ES-I3 (cell line): Measurements from ENCODE around the gene ADGRB2.

Source experiments
- H3K36me3 ChIP-seq: 2 replicates; pipeline ENCODE4 v1.6.1; 2013; ENCODE audit warnings: mild to moderate bottlenecking, low read length, control low read depth, moderate library complexity; ENCODE audit not compliant: insufficient read depth
- H3K4me1 ChIP-seq: 2 replicates; pipeline ENCODE4 v1.6.1; 2013; ENCODE audit warnings: mild to moderate bottlenecking, control low read depth, low read length; ENCODE audit not compliant: insufficient read depth
- H3K9ac ChIP-seq: 2 replicates; pipeline ENCODE4 v1.6.1; 2013; ENCODE audit warnings: low read depth, mild to moderate bottlenecking, low read length, moderate library complexity
- H3K9me3 ChIP-seq: 2 replicates; pipeline ENCODE4 v1.6.1; 2013; ENCODE audit warnings: mild to moderate bottlenecking, low read length, moderate library complexity; ENCODE audit not compliant: control insufficient read depth, insufficient read depth

ADGRB2 gene

DNA sequence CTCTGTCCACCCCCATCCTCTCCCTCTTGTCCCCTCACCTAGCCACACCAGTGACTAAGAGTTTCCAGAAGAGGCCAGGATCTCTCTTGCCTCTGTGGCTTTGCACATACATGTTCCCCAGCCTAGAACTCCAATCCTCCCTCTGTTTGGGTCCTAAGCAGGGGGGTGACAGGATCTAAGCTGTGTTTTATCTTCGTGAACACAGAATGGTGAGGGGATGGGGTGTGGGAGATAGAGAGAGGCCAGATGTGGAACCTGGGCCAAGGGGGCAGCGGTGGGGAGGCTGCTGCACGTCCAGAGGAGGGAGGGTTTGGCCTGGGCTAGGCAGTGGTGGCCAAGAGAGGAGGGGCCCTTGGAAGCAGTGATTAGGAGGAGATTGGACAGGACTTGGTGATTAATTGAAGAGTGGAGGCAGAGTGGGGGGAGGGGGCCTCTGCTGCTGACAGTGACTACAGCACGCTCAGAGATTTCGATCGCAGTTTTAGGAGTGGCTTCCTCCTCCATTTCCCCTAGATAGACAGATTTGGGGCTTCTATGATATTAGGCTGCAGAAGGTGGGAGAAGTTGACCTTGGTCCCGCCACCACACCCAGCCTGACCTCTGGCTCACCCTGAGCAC, 17.1 kb upstream of the ADGRB2 start:
- Histone ChIP-seq H3K4me1 (peaks cover 30% of the 10 kb centered on the region), H3K36me3 (no peaks in the 10 kb centered on the region), H3K9ac (no peak overlapping the region), H3K9me3 (no peaks in the 10 kb centered on the region)

GRCh38 chr1:31780632-31781031, 16.5 kb upstream of the ADGRB2 start:
- H3K4me1 ChIP-seq = peaks cover 30% of the 10 kb centered on the region
- no peaks in the 10 kb centered on the region for H3K36me3 ChIP-seq
- no peaks in the 10 kb centered on the region for H3K9me3 ChIP-seq
- H3K9ac ChIP-seq = no peak overlapping the region

DNA sequence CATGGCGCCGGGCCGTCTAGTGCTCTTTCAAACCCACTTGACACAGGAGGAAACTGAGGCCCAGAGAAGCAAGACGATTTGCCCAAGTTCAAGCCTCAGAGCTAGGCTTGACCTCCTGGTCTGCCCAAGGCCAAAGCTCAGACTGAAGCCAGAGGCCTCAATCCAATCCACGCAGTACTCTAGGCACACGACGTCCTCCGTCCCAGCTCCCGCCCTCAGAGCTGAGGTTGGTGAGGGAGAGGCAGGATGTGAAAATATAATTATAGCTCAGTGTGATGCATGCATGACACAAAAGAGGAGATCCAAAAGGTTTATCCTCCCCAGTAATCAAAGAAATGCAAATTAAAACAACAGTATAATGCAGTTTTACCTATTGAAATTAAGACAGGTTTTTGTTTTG, 15.5 kb upstream of the ADGRB2 start:
- H3K4me1 ChIP-seq = peaks cover 30% of the 10 kb centered on the region
- no peaks in the 10 kb centered on the region for H3K36me3 ChIP-seq

DNA sequence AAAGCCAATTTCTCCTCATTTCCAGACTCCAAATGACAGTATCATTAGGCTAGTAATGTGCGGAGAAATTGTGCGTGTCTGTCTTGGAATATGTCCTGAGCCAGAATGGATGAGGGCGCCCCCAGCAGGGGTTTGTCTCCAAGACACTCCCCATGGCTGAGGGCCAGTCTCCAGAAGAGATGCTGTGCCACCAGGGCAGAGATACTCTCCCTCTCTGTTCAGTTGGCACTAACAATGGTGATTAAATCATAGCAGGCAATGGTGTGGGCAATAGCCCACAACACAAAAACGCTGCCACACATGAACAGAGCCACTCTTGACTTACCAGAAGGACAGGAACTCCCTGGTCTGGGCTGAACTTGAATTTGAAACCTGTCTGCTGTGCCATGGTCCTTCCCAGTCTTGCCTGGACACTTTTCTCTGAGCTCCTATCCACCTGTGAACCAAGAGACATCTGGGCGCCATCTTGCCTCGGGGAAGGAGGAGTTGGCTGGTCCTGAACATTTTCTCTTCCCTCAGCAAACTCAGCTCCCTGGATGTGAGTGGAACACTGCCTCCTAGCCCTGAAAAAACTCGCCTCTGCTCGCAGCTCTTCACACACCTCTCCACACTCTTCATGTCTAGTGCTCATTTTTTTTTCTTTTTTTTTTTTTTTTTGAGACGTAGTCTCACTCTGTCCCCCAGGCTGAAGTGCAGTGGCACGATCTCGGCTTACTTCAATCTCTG, 14.8 kb upstream of the ADGRB2 start:
- Histone ChIP-seq H3K4me1 (peaks cover 30% of the 10 kb centered on the region), H3K36me3 (no peaks in the 10 kb centered on the region), H3K9ac (no peak overlapping the region), H3K9me3 (no peaks in the 10 kb centered on the region)

More for the DNA sequence above, 15.5 kb upstream of the ADGRB2 start:
- no peaks in the 10 kb centered on the region for H3K9me3 ChIP-seq
- H3K9ac ChIP-seq = no peak overlapping the region

DNA sequence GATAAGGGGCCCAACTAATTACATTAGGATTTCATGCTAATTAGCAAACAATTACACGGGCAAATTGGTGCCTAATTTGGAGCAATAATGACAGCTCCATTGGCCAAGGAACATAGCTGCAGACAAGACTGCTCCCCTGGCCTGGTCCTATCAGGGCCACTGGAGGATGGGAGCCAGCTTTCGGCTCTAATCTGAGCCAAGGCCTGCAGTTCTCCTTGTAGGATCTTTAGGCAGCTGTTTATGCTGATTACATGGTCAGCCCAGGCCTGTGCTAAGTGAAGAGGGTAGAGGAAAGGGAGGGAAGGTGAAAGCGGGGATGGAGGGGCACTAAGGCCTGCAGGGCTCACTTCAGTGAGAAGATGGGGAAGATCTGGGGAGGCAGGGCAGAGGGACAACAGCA, 12.4 kb upstream of the ADGRB2 start:
- H3K36me3 ChIP-seq = no peaks in the 10 kb centered on the region
- H3K9me3 ChIP-seq = no peaks in the 10 kb centered on the region
- peaks cover 19% of the 10 kb centered on the region for H3K4me1 ChIP-seq
- no peak overlapping the region for H3K9ac ChIP-seq

GRCh38 chr1:31776032-31776431, 11.9 kb upstream of the ADGRB2 start:
- H3K36me3 ChIP-seq = no peaks in the 10 kb centered on the region
- no peak overlapping the region for H3K9ac ChIP-seq
- peaks cover 14% of the 10 kb centered on the region for H3K4me1 ChIP-seq
- H3K9me3 ChIP-seq = no peaks in the 10 kb centered on the region

GRCh38 chr1:31775210-31775999, 11.3 kb upstream of the ADGRB2 start:
- Histone ChIP-seq H3K4me1 (peaks cover 9% of the 10 kb centered on the region; the same call in 1 of the 2 replicates), H3K9ac (no peak overlapping the region), H3K9me3 (no peaks in the 10 kb centered on the region), H3K36me3 (no peaks in the 10 kb centered on the region)

DNA sequence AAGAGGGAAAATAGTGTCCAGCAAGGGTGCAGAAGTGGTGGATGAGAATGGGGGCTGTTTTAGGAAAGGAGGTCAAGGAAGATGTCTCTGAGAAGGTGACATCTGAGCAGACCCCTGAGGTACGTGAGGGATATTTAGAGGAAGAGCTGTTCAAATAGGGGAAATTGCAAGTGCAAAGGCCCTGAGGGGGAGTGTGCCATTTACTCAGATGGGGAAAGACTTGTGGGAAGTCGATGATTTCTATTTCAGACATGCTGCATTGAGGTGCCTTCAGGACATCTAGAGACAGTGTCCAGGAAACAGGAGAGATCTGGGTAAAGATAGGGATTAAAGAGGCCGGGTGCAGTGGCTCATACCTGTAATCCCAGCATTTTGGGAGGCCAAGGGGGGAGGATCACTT, 10.4 kb upstream of the ADGRB2 start:
- H3K4me1 ChIP-seq = peaks cover 12% of the 10 kb centered on the region
- H3K9me3 ChIP-seq = no peaks in the 10 kb centered on the region
- no peak overlapping the region for H3K9ac ChIP-seq

GRCh38 chr1:31773861-31774260, 9.7 kb upstream of the ADGRB2 start:
- Histone ChIP-seq H3K4me1 (peaks cover 14% of the 10 kb centered on the region), H3K9me3 (no peaks in the 10 kb centered on the region), H3K36me3 (no peaks in the 10 kb centered on the region), H3K9ac (no peak overlapping the region)

More for the DNA sequence above, 10.4 kb upstream of the ADGRB2 start:
- no peaks in the 10 kb centered on the region for H3K36me3 ChIP-seq

DNA sequence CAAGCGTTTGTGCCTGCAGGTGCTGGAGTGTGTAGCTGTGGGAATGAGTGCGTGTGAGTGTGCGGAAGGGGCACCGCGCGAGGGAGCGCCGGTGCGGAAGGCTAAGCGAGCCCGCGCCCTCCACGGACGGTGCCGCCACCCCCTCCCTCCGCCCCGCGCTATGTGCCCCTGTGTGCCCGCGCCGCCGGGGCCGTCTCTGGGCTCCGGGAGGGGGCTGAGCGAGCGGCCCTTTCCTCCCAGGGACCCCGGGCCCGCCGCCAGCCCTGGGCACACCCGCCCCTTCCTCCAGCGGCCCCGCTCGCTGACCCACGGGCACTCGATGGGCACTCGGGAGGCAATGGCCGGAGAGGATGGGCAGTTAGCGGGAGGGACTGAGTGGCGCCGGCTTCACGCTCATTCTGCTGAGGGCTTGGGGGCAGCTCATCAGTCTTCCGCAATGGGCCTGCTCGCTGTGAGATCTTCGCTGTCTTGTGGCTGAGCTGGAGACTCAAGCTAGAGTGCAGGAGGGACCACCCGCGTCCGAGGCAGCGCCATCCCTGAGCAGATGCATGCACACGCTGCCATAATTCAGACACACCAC, 8.6 kb upstream of the ADGRB2 start:
- Histone ChIP-seq H3K9ac (peak overlapping the region; percentile 45; the same call in 1 of the 2 replicates), H3K9me3 (no peaks in the 10 kb centered on the region), H3K36me3 (no peaks in the 10 kb centered on the region), H3K4me1 (peaks cover 18% of the 10 kb centered on the region)

DNA sequence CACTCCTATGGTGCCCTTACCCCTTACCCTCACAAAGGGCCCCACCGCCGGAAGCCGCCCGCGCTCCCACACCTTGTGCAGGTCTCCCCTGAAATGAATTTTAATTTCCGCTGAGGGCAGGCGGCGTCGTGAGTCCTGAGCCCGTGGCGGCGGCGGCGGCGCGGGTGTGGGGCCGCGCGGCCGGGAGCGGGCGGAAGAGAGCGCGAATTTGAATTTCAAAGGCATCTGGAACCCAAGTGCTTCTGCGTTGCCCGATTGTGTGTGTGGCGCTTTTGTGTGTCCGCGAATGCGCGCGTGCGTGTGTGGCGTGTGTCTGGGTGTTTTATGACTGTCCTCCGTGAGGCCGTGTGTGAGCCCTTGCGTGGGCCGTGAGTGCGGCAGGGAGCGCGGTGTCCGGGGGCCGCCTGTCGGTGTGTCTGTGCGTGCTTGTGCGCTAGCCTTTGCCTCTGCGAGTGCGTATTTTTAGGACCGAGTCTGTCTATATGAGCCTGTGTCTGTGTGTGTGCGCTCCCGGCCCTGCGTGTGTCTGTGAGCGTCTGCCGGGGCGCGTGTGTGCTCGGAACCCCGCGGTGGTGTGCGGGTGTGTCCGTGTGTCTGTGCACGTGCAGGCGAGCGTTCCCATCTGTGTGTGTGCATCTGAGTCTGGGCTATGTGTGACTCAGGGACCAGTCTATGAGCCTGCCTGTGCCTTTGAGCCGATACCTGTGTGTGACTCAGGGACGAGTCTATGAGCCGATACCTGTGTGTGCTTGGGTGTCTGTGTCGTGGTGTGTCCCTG, 7.9 kb upstream of the ADGRB2 start:
- peaks cover 18% of the 10 kb centered on the region for H3K4me1 ChIP-seq
- no peaks in the 10 kb centered on the region for H3K9me3 ChIP-seq
- peak overlapping the region; percentile 45; the same call in 1 of the 2 replicates for H3K9ac ChIP-seq
- no peaks in the 10 kb centered on the region for H3K36me3 ChIP-seq

GRCh38 chr1:31769720-31770390, 5.7 kb upstream of the ADGRB2 start:
- H3K4me1 ChIP-seq = peaks cover 36% of the 10 kb centered on the region
- H3K36me3 ChIP-seq = no peaks in the 10 kb centered on the region
- no peaks in the 10 kb centered on the region for H3K9me3 ChIP-seq
- H3K9ac ChIP-seq = no peak overlapping the region

- Histone ChIP-seq H3K9ac (no peak overlapping the region), H3K4me1 (peaks cover 39% of the 10 kb centered on the region), H3K9me3 (no peaks in the 10 kb centered on the region), H3K36me3 (no peaks in the 10 kb centered on the region)
These were observed 5.0 kb upstream of the ADGRB2 start for GRCh38 chr1:31768939-31769704.
